PC-9 (cell line): ENCODE measurements around the gene PYURF. TPM values are rescaled to one million over a fixed set of nuclear protein-coding genes. Genes with fewer than 3 reads are reported as not detected.

Experiments used
- BruUV-seq: library from RNA; stranded (reverse); fragments of 400-500 nt; replicated peaks from 2 replicates; lab custom pipeline; 2021; lab: Mats Ljungman, UMichigan
- CTCF ChIA-PET: fragments of 300-600 bp; sonication (Branson Sonifier 250); formaldehyde crosslinking; loops from one replicate; lab custom pipeline; 2022; ENCODE audit warnings: antibody characterized with exemption; lab: Charles Lee
- POLR2A ChIA-PET: fragments of 300-600 bp; sonication (Branson Sonifier 250); formaldehyde crosslinking; loops from one replicate; lab custom pipeline; 2022; ENCODE audit warnings: antibody characterized with exemption; ENCODE audit not compliant: unreplicated experiment; lab: Charles Lee
- DNase-seq, 2 experiments: peaks; one replicate each; pipeline versions ENCODE4 v3.0.0 to v3.0.0-alpha.2; 2015 to 2022; ENCODE audit warnings: mixed read lengths in 1 of 2
- H2AFZ ChIP-seq: fragments of 200-600 bp; sonication (generic); 2 replicates; pipeline ENCODE4 v1.8.1; 2017; ENCODE audit warnings: antibody characterized with exemption
- H3F3A ChIP-seq: fragments of 200-600 bp; sonication (generic); 2 replicates; pipeline ENCODE4 v1.8.1; 2017; ENCODE audit warnings: antibody characterized with exemption, mild to moderate bottlenecking, low read depth; ENCODE audit not compliant: insufficient read depth
- H3K27ac ChIP-seq: fragments of 200-600 bp; sonication (generic); 2 replicates; pipeline ENCODE4 v1.6.1; 2016; ENCODE audit warnings: mixed run types
- H3K27me3 ChIP-seq: fragments of 200-600 bp; sonication (generic); 2 replicates; pipeline ENCODE4 v1.6.1; 2016; ENCODE audit warnings: low read depth, mixed run types; ENCODE audit not compliant: insufficient read depth
- H3K36me3 ChIP-seq: fragments of 200-600 bp; sonication (generic); 2 replicates; pipeline ENCODE4 v1.6.1; 2016; ENCODE audit warnings: low read depth, mixed run types
- H3K4me1 ChIP-seq: fragments of 200-600 bp; sonication (generic); replicated peaks from 2 replicates; pipeline ENCODE4 v1.6.1; 2016; ENCODE audit warnings: mixed run types; ENCODE audit not compliant: insufficient read depth
- H3K4me2 ChIP-seq: fragments of 200-600 bp; sonication (generic); 2 replicates; pipeline ENCODE4 v1.6.1; 2017; ENCODE audit warnings: mixed run types
- H3K4me3 ChIP-seq: fragments of 200-600 bp; sonication (generic); 2 replicates; pipeline ENCODE4 v1.6.1; 2016; ENCODE audit warnings: mixed run types
- H3K79me2 ChIP-seq: fragments of 200-600 bp; sonication (generic); 2 replicates; pipeline ENCODE4 v1.6.1; 2017; ENCODE audit warnings: low read depth, mixed run types
- H3K9me2 ChIP-seq: fragments of 200-600 bp; sonication (generic); 2 replicates; pipeline ENCODE4 v1.8.1; 2017; ENCODE audit warnings: mild to moderate bottlenecking; ENCODE audit not compliant: insufficient read depth
- H3K9me3 ChIP-seq: fragments of 200-600 bp; sonication (generic); 2 replicates; pipeline ENCODE4 v1.8.1; 2016; ENCODE audit warnings: low read depth; ENCODE audit not compliant: insufficient read depth
- H4K20me1 ChIP-seq: fragments of 200-600 bp; sonication (generic); 2 replicates; pipeline ENCODE4 v1.8.1; 2017; ENCODE audit not compliant: insufficient read depth
- CTCF ChIP-seq: fragments of 200-600 bp; sonication (generic); conservative IDR thresholded peaks from 2 replicates; pipeline ENCODE4 v1.6.1; 2017; ENCODE audit warnings: mixed run types, antibody characterized with exemption, mild to moderate bottlenecking, moderate library complexity
- EZH2 ChIP-seq: fragments of 200-600 bp; sonication (generic); IDR thresholded peaks from 2 replicates; pipeline ENCODE4 v1.8.0; 2017; ENCODE audit warnings: antibody characterized with exemption, low read depth
- intact Hi-C: fragments of 100-400 bp; cut with micrococcal nuclease; formaldehyde crosslinking; loops from one replicate; pipeline ENCODE4 v1.10.0; 2022; ENCODE audit not compliant: unreplicated experiment
- total RNA-seq: library from RNA; stranded (reverse); gene quantifications from 2 replicates; pipeline ENCODE4 v1.2.3, GENCODE V29; 2021

The PYURF gene
- total RNA-seq, 1 experiment from 2014 or later: 55.0 TPM

GRCh38 chr4:88497859-88498409, 25.6 kb downstream of the PYURF start:
- TF ChIP-seq EZH2 (no peak), CTCF (no peak)
- Histone ChIP-seq H3K4me1 (no peaks in the 10 kb centered on the region), H3F3A (no peaks in the 10 kb centered on the region), H3K27ac (no peak overlapping the region), H3K9me2 (no peaks in the 10 kb centered on the region), H3K4me3 (no peak overlapping the region), H3K27me3 (no peaks in the 10 kb centered on the region), H4K20me1 (no peaks in the 10 kb centered on the region), H3K36me3 (no peaks in the 10 kb centered on the region), H3K4me2 (no peak overlapping the region), H2AFZ (no peak overlapping the region), H3K9me3 (no peaks in the 10 kb centered on the region), H3K79me2 (no peaks in the 10 kb centered on the region)
- BruUV-seq: no TSS peak
- DNase-seq: no peak
- CTCF ChIA-PET: no interaction called here
- intact Hi-C loops: no loop called here
- POLR2A ChIA-PET: no interaction called here

GRCh38 chr4:88489100-88489761, 34.3 kb downstream of the PYURF start:
- H3K9me3 ChIP-seq: no peaks in the 10 kb centered on the region
- no peaks in the 10 kb centered on the region for H3K36me3 ChIP-seq
- no peaks in the 10 kb centered on the region for H3K9me2 ChIP-seq
- no peaks in the 10 kb centered on the region for H3K79me2 ChIP-seq
- ChIA-PET CTCF (interaction anchor here (1.0 kb wide), 1 partner anchor 270 kb away, joined by 3 read pairs; no protein-coding TSS in a partner anchor), POLR2A (no interaction called here)
- no peak overlapping the region for H3K4me2 ChIP-seq
- H3K27me3 ChIP-seq: no peaks in the 10 kb centered on the region
- intact Hi-C loops: no loop called here
- no peaks in the 10 kb centered on the region for H4K20me1 ChIP-seq
- no peaks in the 10 kb centered on the region for H3F3A ChIP-seq
- no TSS peak for BruUV-seq
- no peak overlapping the region for H3K27ac ChIP-seq
- DNase-seq: no peak
- H3K4me1 ChIP-seq: no peaks in the 10 kb centered on the region
- H3K4me3 ChIP-seq: no peak overlapping the region
- no peak for TF ChIP-seq EZH2
- no peak for TF ChIP-seq CTCF
- H2AFZ ChIP-seq: no peak overlapping the region

- no peak overlapping the region for H3K27ac ChIP-seq
- H3K4me2 ChIP-seq: no peak overlapping the region
- intact Hi-C loops: no loop called here
- no peaks in the 10 kb centered on the region for H3F3A ChIP-seq
- H3K36me3 ChIP-seq: no peaks in the 10 kb centered on the region
- POLR2A ChIA-PET: interaction anchor here (0.8 kb wide), 1 partner anchor 35 kb away, joined by 5 read pairs; no protein-coding TSS in a partner anchor
- TF ChIP-seq CTCF: no peak
- no peak for TF ChIP-seq EZH2
- DNase-seq: no peak
- H3K4me3 ChIP-seq: no peak overlapping the region
- no peaks in the 10 kb centered on the region for H3K9me2 ChIP-seq
- no peaks in the 10 kb centered on the region for H3K79me2 ChIP-seq
- H4K20me1 ChIP-seq: no peaks in the 10 kb centered on the region
- no peaks in the 10 kb centered on the region for H3K4me1 ChIP-seq
- CTCF ChIA-PET: no interaction called here
- H3K9me3 ChIP-seq: no peaks in the 10 kb centered on the region
- no peak overlapping the region for H2AFZ ChIP-seq
- BruUV-seq: no TSS peak
- no peaks in the 10 kb centered on the region for H3K27me3 ChIP-seq
Measured at GRCh38 chr4:88481537-88481936, 42.0 kb downstream of the PYURF start.
